GM12875 (cell line): ENCODE data around the gene C15orf39.
A peak's percentile ranks its signal among the peaks of the same experiment; 100 is the strongest.

Experiments used
- H3K4me3 ChIP-seq: one replicate; pipeline ENCODE4 v1.5.1; 2011; ENCODE audit warnings: low read depth, low read length, control low read depth
- CTCF ChIP-seq: IDR thresholded peaks from 2 replicates; pipeline ENCODE4 v1.5.1; 2011; ENCODE audit warnings: low read depth, mild to moderate bottlenecking, control low read depth, inconsistent platforms, low read length, moderate library complexity, borderline replicate concordance; ENCODE audit not compliant: insufficient read depth

The C15orf39 gene

GRCh38 chr15:75201616-75202250 lies at the start of gene C15orf39:
TSS of gene C15orf39 (plus strand) at chr15:75201882. CDS start at chr15:75206049, 4,167 bp downstream.
- H3K4me3 ChIP-seq: peak within 1 kb of the TSS; percentile 100

GRCh38 chr15:75152382-75153079 lies 49.2 kb upstream of the C15orf39 start:
- no peak for TF ChIP-seq CTCF
- H3K4me3 ChIP-seq: no peak overlapping the region

More at GRCh38 chr15:75201616-75202250, at the start of gene C15orf39:
- TF ChIP-seq CTCF: peak; percentile 90

GRCh38 chr15:75153087-75153486 lies 48.6 kb upstream of the C15orf39 start:
- no peak for TF ChIP-seq CTCF

GRCh38 chr15:75153565-75154276 lies 48.0 kb upstream of the C15orf39 start:
- no peak for TF ChIP-seq CTCF
- no peak overlapping the region for H3K4me3 ChIP-seq

More at GRCh38 chr15:75153087-75153486, 48.6 kb upstream of the C15orf39 start:
- H3K4me3 ChIP-seq: no peak overlapping the region

GRCh38 chr15:75154461-75155062 lies 47.1 kb upstream of the C15orf39 start:
- no peak overlapping the region for H3K4me3 ChIP-seq
- no peak for TF ChIP-seq CTCF

- TF ChIP-seq CTCF: no peak
- H3K4me3 ChIP-seq: no peak overlapping the region
Observed at GRCh38 chr15:75156326-75157215, 45.1 kb upstream of the C15orf39 start.
